Endodermal cell (in vitro differentiated cells): Measurements from ENCODE around the gene PGBD5. TPM values are rescaled to one million over a fixed set of nuclear protein-coding genes. Genes with fewer than 3 reads are reported as not detected.
A peak's percentile ranks its signal among the peaks of the same experiment; 100 is the strongest.

ENCODE experiments used
- DNase-seq: peaks from one replicate; pipeline ENCODE4 v3.0.0-alpha.2; 2017
- H3K27ac ChIP-seq: 2 replicates; pipeline ENCODE4 v1.5.1; 2013; ENCODE audit warnings: mild to moderate bottlenecking, low read depth, low read length, moderate library complexity
- H3K27me3 ChIP-seq: 2 replicates; pipeline ENCODE4 v1.6.1; 2013; ENCODE audit warnings: mild to moderate bottlenecking, low read length, moderate library complexity; ENCODE audit not compliant: insufficient read depth, control insufficient read depth, poor library complexity, severe bottlenecking
- H3K36me3 ChIP-seq: 2 replicates; pipeline ENCODE4 v1.7.0; 2013; ENCODE audit warnings: mild to moderate bottlenecking, low read length, moderate library complexity; ENCODE audit not compliant: control insufficient read depth, insufficient read depth
- H3K4me1 ChIP-seq: one replicate; pipeline ENCODE4 v1.7.0; 2013; ENCODE audit warnings: low read length; ENCODE audit not compliant: control insufficient read depth, insufficient read depth
- H3K4me3 ChIP-seq: 2 replicates; pipeline ENCODE4 v1.5.1; 2013; ENCODE audit warnings: mild to moderate bottlenecking, low read length, moderate library complexity
- H3K9ac ChIP-seq: 2 replicates; pipeline ENCODE4 v1.6.1; 2013; ENCODE audit warnings: mild to moderate bottlenecking, low read length, moderate library complexity; ENCODE audit not compliant: poor library complexity, severe bottlenecking; ENCODE audit errors: extremely low read depth
- H3K9me3 ChIP-seq: 2 replicates; pipeline ENCODE4 v1.6.1; 2013; ENCODE audit warnings: mild to moderate bottlenecking, low read length, moderate library complexity; ENCODE audit not compliant: control insufficient read depth
- H3K27ac Mint-ChIP-seq: 2 replicates; pipeline ENCODE4 v1.8.0; 2020; ENCODE audit warnings: mixed read lengths
- H3K27me3 Mint-ChIP-seq: 2 replicates; pipeline ENCODE4 v1.8.0; 2021; ENCODE audit warnings: mild to moderate bottlenecking, mixed read lengths; ENCODE audit not compliant: insufficient read depth
- H3K36me3 Mint-ChIP-seq: 2 replicates; pipeline ENCODE4 v1.8.0; 2020; ENCODE audit warnings: low read depth, mixed read lengths
- H3K4me1 Mint-ChIP-seq: 2 replicates; pipeline ENCODE4 v1.8.0; 2020; ENCODE audit warnings: mixed read lengths
- H3K4me3 Mint-ChIP-seq: 2 replicates; pipeline ENCODE4 v1.8.0; 2020; ENCODE audit warnings: mild to moderate bottlenecking, moderate library complexity, mixed read lengths
- H3K9me3 Mint-ChIP-seq: 2 replicates; pipeline ENCODE4 v1.8.0; 2020; ENCODE audit warnings: mild to moderate bottlenecking, mixed read lengths
- CTCF ChIP-seq: fragments of 200-600 bp; sonication (generic); conservative IDR thresholded peaks from 2 replicates; pipeline ENCODE4 v1.5.0; 2021; ENCODE audit warnings: antibody characterized with exemption, mild to moderate bottlenecking
- WGBS, 2 experiments: methylation state at CpG; one replicate each; pipeline versions ENCODE4 v1.1.5 to v1.1.7; 2013; ENCODE audit warnings: missing lambda C conversion rate in 2 of 2, mixed read lengths in 1 of 2; ENCODE audit not compliant: insufficient coverage in 1 of 2, insufficient read length in 1 of 2; 5-methylcytosine and 5-hydroxymethylcytosine counted together
- total RNA-seq, 2 donors: library from RNA; stranded (reverse); fragmentation: NEBNext Ultra II Directional in 1 of 2; extraction: Animal tissue kit (Norgen Biotek cat#: 25700) in 1 of 2; gene quantifications; 2 replicates in 1 of 2; 3 replicates in 1 of 2; pipeline ENCODE4 v1.2.1, GENCODE V29; 2021

The PGBD5 gene
- total RNA-seq, 2 donors from 2014 or later: 1.3 to 4.6 TPM

GRCh38 chr1:230416430-230416829, 9.7 kb downstream of the PGBD5 start:
- Histone ChIP-seq H3K9ac (no peak overlapping the region), H3K27me3 (peaks cover 6% of the 10 kb centered on the region), H3K36me3 (no peaks in the 10 kb centered on the region), H3K9me3 (no peaks in the 10 kb centered on the region), H3K4me1 (no peaks in the 10 kb centered on the region), H3K27ac (no peak overlapping the region), H3K4me3 (no peak overlapping the region)
- Mint-ChIP-seq H3K27ac (no peak overlapping the region), H3K9me3 (peaks cover 7% of the 10 kb centered on the region), H3K4me3 (no peak overlapping the region), H3K36me3 (peaks cover 4% of the 10 kb centered on the region), H3K4me1 (peaks cover 4% of the 10 kb centered on the region), H3K27me3 (peaks cover 5% of the 10 kb centered on the region)
- no peak for TF ChIP-seq CTCF
- no peak for DNase-seq
- WGBS, 2 experiments: 85 to 89% methylated on average over 7 of the region's 7 CpGs

GRCh38 chr1:230415405-230416132, 10.6 kb downstream of the PGBD5 start:
- no peak overlapping the region for H3K27ac ChIP-seq
- no peak overlapping the region for H3K4me3 Mint-ChIP-seq
- no peak overlapping the region for H3K27ac Mint-ChIP-seq
- no peak for TF ChIP-seq CTCF
- H3K36me3 ChIP-seq: no peaks in the 10 kb centered on the region
- no peaks in the 10 kb centered on the region for H3K9me3 ChIP-seq
- H3K9me3 Mint-ChIP-seq: peaks cover 7% of the 10 kb centered on the region
- no peak overlapping the region for H3K4me3 ChIP-seq
- no peak overlapping the region for H3K9ac ChIP-seq
- peaks cover 4% of the 10 kb centered on the region for H3K36me3 Mint-ChIP-seq
- H3K4me1 ChIP-seq: no peaks in the 10 kb centered on the region
- H3K4me1 Mint-ChIP-seq: peaks cover 3% of the 10 kb centered on the region
- no peaks in the 10 kb centered on the region for H3K27me3 ChIP-seq
- WGBS, 2 experiments: 94 to 100% methylated on average over 2 of the region's 2 CpGs
- peak; percentile 22 for DNase-seq
- no peaks in the 10 kb centered on the region for H3K27me3 Mint-ChIP-seq

DNA sequence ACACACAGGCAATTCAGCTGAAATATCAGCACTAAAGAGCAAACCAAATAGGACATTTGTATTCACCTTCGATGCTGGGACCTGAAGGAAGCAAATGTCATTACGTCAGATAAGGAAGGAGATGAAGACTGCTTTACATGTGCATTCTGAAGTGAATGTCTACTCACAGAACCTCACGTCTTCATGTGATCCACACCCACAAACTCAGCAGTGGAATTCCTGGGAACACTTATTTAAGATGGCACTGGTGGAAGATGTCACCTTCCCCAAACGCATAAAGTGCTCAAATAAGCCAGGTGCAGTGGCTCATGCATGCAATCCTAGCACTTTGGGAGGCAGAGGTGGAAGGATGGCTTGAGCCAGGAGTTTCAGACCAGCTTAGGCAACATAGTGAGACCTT, 11.4 kb downstream of the PGBD5 start:
- Histone ChIP-seq H3K36me3 (no peaks in the 10 kb centered on the region), H3K27ac (no peak overlapping the region), H3K27me3 (no peaks in the 10 kb centered on the region), H3K4me3 (no peak overlapping the region), H3K9me3 (no peaks in the 10 kb centered on the region), H3K4me1 (no peaks in the 10 kb centered on the region), H3K9ac (no peak overlapping the region)
- 88 to 91% methylated on average over 4 of the region's 4 CpGs for WGBS, 2 experiments
- no peak overlapping the region for H3K4me3 Mint-ChIP-seq
- DNase-seq: peak; percentile 28
- H3K4me1 Mint-ChIP-seq: peaks cover 3% of the 10 kb centered on the region
- no peaks in the 10 kb centered on the region for H3K27me3 Mint-ChIP-seq
- H3K36me3 Mint-ChIP-seq: no peaks in the 10 kb centered on the region
- H3K9me3 Mint-ChIP-seq: no peaks in the 10 kb centered on the region
- TF ChIP-seq CTCF: no peak
- H3K27ac Mint-ChIP-seq: no peak overlapping the region
